Lung microvascular endothelial cell (primary cell): Measurements from ENCODE around the gene GCLC. TPM values are rescaled to one million over a fixed set of nuclear protein-coding genes. Genes with fewer than 3 reads are reported as not detected.

ENCODE experiments used
- DNase-seq, 2 donors: peaks; one replicate each; pipeline versions ENCODE4 v3.0.0 to v3.0.0-alpha.2; 2010; ENCODE audit warnings: low read depth in 2 of 2
- total RNA-seq: library from RNA; depleted of rRNA; stranded (reverse); fragments of >200 nt; gene quantifications from 2 replicates; pipeline ENCODE4 v1.2.1, GENCODE V29; 2014

The GCLC gene
- total RNA-seq, 1 donor from 2014 or later = 25.8 TPM

- no peak for DNase-seq
These were observed 17.6 kb downstream of the GCLC start for GRCh38 chr6:53527249-53527765.

DNA sequence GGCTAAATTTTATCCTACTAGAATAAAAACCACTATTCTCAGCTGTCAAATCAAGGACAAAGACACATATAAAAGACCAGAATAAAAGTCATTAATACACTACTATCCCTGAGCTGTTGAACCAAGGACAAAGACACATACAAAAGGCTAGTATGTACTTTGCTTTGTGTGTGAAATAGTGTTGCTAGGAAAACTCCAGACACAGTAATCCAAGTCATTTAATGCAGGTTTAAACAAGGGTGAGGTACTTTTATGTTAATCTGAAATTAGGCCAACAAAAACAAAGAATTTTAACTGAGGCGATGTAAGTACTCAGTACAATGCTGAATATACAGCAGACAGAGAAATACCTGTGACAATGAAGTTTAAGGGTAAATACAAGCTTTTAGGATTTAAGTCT, 18.9 kb downstream of the GCLC start:
- no peak for DNase-seq

DNA sequence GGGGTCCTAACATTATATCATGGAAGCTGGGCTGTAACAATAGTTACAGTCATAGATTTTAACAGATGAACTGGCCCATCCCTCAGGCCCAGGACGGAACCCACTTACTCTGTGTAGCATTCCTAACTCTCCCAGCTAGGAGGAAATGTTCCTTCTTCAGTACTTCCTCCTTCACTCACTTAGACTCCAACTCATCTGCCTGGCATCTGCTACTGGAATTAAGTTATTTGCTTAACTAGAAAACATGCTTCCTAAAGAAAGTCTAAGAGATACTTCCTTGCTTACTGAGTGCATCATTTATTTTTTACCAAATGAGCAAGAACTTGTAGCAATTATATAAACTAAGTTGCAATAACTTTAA, 20.5 kb downstream of the GCLC start:
- peak in 1 of 2 donors; percentile 46 for DNase-seq

DNA sequence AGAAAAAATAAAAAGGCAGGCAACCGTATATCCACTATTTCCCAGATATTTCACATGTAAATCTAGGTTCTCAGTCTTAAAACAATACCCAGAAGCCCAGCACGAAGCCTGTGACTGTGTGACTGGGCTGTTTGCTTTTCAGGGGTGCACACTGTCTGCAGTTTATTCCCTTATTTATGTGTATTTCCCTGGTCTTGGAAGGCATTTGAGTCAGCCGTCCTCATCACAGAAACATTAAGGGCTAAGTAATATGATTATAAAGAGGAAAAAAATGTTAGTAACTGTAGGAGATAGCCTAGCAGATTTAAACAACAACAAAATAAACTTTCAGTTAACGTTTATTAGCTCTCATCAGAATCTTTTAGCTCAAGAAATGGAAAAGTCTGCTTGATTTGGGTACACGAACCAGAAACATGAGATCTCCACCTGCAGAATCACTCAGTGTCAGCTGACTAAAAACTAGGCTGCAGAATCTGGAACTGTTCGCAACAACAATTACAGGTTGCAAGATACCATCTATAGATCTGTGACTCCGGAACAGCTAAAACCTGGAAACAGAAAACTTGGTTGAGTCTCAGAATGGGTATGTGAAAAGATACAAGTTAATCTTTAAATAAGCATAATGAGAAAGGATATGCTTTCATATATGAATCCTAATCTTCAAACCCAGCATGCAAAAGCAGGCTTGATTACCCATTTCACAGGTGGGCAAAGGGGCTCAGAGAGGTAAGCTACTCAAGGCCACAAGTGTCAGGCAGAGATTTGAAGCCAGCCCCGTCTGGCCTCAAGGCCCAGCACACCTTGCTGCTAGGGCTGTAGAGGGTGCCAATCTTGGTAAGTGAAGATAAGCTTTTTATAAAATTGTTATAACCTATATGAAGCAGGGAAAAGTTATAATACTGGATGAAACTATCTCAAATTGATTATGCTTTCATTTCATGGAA, 21.1 kb downstream of the GCLC start:
- DNase-seq = no peak

- DNase-seq = no peak
These were observed 24.5 kb downstream of the GCLC start for GRCh38 chr6:53520320-53520928.

DNA sequence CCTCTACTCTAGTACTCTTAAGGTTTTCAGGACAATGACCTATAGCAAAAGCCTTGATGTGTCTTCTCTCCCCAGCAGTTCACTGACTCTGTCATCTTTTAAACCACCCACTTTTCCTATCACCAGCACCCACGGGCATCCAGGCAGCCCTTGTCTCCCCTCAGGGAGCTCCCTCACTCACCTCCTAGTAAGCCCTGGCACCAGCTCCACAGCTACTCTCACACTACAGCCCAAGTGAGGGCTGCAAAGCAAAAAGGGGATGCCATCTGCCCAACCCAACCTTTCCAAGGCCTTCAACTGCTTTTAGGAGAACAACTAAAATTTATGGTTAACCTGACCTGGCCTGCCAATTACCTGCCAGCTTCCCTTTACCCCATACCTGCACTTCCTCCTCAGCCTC, 26.0 kb downstream of the GCLC start:
- no peak for DNase-seq

GRCh38 chr6:53517021-53517420, 27.9 kb downstream of the GCLC start:
- DNase-seq = peak in 1 of 2 donors; percentile 3

DNA sequence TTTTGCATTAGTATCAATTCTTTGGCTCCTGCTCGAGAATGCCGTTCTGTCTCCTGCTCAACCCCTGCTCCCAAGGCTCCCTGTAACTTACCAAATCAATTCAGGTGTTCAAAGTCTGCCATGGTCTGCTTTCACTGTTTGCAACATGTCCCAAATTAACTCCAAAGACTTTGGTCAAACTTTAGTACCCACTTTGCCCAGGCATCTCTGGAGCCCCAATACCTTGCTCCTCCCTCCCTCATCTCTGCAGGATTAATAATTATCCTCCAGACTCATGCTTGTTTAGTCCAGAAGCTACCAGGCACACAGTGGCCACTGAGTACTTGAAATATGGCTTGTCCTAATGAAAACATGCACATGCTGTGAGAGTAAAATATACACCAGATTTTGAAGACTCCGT, 30.2 kb downstream of the GCLC start:
- no peak for DNase-seq

DNA sequence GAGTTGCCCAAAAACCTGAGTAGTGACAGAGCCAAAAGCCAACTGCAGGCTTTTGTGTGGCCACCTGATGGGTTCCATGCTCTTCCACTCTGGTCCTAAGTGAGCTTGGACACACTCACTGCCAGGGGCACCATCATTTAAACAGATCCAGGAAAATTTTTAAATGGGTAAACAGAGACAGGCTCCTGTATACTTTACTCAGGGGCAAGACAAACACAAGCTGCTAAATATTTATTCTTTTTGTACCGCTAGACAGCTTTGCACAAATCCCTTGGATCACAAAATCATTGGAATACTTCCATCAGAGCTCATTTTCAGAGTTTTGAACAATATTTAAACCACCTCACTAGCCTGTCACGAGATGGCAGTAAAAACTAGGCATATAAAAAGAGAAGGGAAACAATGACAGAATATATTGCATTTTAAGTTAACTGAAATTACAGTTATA, 31.4 kb downstream of the GCLC start:
- no peak for DNase-seq

DNA sequence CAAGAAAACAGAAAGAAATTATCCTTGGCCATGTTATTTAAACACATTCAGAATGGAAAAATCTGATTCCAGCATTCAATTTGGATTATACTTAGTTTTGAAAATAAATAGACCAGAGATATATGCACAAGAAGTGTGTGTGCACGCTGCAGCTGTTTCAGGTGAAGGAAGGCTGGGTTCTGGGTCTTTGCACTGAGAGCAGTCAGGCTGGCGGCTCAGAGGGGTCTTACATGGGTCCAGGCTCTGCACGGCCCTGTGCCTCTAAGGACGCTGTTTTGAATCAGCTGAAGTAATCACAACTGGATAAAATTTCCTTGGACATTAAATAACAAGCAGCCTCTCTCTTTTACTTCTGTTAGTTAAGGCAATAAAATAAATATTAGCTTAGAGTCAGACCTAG, 31.8 kb downstream of the GCLC start:
- no peak for DNase-seq

- DNase-seq = no peak
These were observed 32.3 kb downstream of the GCLC start for GRCh38 chr6:53512626-53513025.

DNA sequence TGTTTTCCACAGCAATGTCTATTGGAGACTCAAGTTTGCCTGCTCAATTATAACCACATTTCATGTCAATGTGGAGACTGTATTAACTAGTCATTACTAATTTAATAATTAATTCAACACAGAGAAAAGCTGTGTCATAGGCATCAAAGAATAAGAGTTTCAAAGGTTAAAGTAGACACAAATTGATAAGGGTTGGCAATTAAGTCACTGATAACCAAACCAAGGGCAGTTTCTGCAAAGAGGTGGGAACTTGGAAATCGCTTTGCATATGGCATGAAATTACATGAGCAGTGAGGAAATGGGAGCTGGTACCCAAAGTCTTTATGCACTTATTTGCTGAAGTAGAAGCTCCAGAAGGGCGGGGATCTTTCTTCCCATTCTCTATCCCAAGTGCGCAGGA, 34.2 kb downstream of the GCLC start:
- DNase-seq = no peak

DNA sequence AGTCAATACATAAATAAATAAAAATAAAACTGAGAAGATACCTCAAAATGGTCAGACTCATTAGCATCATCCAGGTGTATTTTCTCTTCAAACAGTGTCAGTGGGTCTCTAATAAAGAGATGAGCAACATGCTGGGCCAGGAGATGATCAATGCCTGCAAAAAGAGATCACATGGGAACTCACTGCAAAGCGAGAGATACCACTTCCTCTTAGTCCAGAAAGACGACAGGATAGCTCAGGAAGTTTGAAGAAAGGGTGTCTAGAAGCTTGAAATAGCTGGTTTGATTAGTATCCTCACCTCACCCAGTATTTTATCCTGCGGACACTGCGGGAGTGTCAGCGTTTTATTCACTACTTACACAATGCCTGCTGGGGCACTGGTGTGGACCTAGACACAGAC, 38.0 kb downstream of the GCLC start:
- no peak for DNase-seq

GRCh38 chr6:53504512-53504911, 40.4 kb downstream of the GCLC start:
- DNase-seq = no peak

DNA sequence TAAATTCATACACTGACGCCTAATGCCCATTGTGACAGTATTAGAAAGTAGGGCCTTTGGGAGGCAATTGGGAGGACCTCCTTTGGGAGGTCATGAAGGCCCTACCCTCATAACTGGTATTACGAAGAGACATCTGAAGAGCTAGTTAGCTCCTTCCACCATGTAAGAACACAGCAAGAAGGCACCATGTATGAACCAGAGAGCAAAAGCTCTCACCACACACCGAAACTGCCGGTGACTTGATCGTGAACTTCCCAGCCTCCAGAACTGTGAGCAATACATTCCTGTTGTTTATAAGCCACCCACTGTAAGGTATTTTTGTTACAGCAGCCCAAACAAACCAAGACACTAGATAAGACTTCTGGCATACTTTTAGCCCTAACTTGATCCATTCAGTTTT, 41.8 kb downstream of the GCLC start:
- no peak for DNase-seq

GRCh38 chr6:53501432-53501831, 43.5 kb downstream of the GCLC start:
- DNase-seq = no peak

- no peak for DNase-seq
These were observed 44.8 kb downstream of the GCLC start for GRCh38 chr6:53500095-53500494.

DNA sequence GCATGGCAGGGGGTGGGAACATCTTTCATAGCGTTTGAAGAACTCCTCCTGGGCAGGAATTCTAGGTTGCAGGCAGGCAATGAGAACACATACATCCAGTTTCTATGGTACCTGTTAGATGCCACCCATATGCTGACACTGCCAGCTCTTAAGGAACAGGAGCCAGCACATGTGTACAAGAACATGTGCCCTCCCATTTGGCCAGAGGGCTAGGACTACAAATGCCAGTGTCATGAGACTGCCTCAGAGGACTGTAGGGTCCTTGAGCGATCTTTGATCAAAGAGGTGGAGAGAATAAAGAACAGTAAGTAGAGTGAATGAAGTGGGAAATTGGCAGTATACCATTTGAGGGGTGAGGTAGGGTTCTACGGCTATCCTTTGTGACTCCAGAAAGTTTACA, 45.8 kb downstream of the GCLC start:
- DNase-seq = no peak

DNA sequence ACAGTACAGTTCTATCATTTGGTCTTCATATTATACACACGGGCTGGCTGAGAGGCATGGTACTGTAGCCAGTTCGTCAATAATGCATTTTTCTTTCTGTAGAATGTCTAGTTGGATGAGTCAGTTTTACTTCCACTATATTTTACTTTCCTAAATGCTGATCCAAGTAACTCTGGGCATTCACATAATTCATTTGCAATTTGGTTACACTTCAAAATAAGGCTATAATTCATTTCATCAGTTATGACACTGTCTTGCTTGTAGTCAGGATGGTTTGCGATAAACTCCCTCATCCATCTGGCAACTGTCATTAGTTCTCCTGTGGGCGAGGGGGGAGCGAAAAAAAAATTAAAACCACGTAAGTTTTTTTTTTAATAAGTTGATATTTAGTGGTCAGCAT, 46.3 kb downstream of the GCLC start:
- DNase-seq = no peak

- DNase-seq = no peak
These were observed 47.0 kb downstream of the GCLC start for GRCh38 chr6:53497905-53498304.

GRCh38 chr6:53496797-53497375, 48.0 kb downstream of the GCLC start:
- peak in 1 of 2 donors; percentile 35 for DNase-seq
